ENCODE results near the gene LBX2.

LBX2 gene

GRCh38 chr2:74450570-74451190 lies 48.7 kb downstream of the LBX2 start:
- DNase-seq: no peak

- DNase-seq: no peak
These were observed 50.6 kb downstream of the LBX2 start for GRCh38 chr2:74448771-74449170.
